Activated CD8-positive, alpha-beta memory T cell treated with anti-CD3 and anti-CD28 coated beads, Interleukin-2, amount 50 U/mL, for 24 hours (primary cell): ENCODE results near the gene SLFN14.
"Not testable (repeated sequence)": the region's sequence is repeated elsewhere in the genome, so short reads cannot be mapped to it uniquely, and the experiment has no call there.

Experiments used
- DNase-seq: peaks from one replicate; pipeline ENCODE4 v3.0.0-alpha.2; 2020; ENCODE audit errors: extremely low read depth

The SLFN14 gene

DNA sequence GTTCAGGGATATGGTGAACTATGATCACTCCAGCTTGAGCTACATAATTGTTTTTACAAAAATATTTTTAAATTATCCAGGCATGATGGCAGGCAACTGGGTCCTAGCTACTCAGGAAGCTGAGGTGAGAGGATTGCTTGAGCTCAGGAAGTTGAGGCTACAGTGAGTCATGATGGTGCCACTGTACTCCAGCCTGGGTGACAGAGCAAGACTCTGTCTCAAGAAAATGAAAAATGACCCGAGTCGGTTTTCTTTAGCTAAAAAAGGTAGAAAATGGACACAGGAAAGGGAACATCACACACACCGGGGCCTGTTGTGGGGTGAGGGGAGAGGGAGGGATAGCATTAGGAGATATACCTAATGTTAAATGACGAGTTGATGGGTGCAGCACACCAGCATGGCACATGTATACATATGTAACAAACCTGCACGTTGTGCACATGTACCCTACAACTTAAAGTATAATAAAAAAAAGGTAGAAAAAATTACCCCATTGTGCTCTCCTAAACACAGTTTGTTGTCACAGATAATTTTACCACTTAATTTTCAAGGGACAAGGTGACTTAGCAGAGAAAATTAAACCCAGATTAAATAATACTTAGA, 38.9 kb downstream of the SLFN14 start:
- not testable (repeated sequence) for DNase-seq

DNA sequence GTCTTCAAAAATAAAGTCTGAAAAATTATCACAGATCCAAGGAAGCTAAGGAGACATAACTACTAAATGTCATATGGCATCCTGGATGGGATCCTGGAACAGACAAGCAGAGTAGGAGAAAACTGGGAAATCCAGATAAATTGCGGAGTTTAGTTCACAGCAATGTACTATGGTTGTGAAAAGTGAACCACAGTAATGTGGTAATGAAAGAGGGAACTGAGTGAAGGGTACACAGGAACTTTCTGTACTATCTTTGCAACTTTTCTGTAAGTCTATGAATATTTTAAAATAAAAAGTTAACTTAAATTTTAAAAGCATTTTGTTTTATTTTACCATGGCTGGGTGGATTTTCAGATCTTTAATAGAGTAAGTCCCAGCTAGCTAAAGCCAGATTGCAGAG, 39.5 kb downstream of the SLFN14 start:
- DNase-seq = no peak

DNA sequence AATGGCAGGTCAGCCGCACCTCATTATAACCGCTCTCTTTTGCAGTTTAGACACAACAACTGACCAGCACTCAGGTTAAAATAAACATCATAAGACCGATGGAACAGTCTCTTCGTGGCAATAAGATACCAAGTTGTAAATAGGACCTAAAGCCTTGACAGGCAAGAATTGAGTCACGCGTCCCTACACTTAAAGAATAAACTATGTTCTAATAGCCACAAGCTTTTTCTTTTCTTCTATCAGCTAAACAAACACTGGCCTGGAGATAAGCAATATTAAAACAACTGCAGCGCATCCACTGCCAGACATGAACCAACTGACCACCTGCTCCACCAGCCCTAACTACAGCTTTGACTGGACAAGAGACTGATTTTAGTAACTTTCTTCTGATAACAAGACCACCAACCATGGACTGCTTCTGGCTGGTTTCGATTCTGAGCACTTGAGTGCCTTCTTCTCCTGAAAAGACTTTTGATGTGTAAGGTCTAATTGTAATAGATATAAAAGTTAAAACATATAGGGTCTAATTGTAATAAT, 40.6 kb downstream of the SLFN14 start:
- no peak for DNase-seq

DNA sequence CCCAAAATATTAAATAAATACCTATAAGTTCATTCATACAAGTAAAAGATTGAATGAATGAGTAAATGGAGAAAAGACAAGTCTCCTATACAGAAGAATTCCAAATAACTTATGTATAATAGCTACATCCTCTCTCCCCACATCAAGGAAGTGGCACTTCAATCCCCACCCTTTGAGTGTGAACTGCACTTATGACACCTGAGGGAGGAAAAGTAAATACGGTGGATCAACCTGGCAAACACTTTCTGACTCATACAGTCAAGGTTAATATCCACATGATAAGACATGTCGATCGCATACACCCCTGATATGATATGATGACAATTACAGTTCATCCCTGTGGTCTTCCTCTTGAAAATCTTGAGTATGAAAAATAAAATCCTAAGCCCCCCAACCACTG, 41.2 kb downstream of the SLFN14 start:
- DNase-seq = no peak

DNA sequence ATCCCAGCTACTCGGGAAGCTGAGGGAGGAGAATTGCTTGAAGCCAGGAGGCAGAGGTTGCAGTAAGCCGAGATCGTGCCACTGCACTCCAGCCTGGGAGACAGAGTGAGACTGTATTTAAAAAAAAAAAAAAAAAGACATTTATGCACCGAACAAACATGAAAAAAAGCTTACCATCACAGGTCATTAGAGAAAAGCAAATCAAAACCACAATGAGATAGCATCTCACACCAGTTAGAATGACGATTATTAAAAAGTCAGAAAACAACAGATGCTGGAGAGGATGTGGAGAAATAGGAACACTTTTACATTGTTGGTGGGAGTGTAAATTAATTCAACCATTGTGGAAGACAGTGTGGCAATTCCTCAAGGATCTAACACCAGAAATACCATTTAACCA, 42.2 kb downstream of the SLFN14 start:
- DNase-seq = not testable (repeated sequence)

DNA sequence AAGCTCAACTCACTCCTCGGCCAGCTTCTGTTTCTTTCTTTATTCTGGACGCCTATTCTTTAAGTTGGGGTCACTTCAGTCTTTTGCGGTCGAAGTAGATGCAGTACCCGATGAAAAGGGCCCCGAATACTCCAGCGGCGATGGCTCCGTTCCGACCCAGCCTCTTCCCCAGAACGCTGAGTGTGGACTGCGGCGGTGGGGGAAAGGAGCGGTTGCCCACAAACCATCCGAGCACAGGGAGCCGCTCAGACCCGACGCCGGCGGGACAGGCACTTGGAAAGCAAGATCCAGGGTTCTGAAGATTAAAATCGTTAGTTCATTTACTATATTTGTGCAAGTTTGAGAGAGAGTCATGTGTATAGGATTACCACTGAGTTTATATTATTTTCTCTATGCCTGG, 45.6 kb downstream of the SLFN14 start:
- no peak for DNase-seq

DNA sequence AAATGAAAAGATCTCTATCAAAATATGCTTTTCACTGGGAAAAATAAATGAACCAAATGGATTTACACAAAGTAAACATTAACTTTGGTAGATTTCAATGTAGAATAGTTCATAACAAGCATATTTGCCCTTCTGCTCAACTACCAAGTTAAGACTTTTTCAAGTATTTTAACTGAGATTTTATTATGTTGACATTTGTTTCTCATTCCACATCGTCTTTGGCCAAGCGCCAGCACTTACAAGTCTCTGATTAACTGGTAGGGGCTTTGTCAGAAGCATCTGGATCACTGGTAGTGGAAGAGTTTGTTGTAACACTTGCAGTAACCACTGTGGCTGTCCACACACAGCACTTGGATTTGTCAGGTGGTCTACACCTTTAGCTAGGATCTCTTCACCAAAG, 46.1 kb downstream of the SLFN14 start:
- DNase-seq = no peak
